ENCODE measurements around the gene SECISBP2.

Gene SECISBP2

DNA sequence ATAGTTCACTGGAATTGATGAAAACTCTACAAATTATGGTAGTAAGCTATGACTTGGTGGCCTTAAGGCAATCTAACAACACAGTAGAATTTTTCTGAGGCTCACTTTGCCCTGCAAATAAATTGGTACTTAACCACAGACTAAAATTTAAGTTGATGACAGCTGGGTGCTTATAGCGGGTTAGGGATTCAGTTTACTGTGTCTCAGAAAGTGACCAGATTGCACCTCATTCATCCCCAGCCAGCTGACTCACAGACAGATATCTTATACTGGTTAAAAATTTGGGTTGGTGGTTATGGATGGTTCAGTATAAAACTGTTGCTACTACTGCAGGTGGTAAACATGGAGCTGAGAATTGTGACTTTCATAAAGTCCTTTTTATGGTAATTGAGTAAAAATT, 4.5 kb upstream of the SECISBP2 start:
- no peak for TF ChIP-seq CTCF (IDR thresholded peaks at IDR 0.05)

DNA sequence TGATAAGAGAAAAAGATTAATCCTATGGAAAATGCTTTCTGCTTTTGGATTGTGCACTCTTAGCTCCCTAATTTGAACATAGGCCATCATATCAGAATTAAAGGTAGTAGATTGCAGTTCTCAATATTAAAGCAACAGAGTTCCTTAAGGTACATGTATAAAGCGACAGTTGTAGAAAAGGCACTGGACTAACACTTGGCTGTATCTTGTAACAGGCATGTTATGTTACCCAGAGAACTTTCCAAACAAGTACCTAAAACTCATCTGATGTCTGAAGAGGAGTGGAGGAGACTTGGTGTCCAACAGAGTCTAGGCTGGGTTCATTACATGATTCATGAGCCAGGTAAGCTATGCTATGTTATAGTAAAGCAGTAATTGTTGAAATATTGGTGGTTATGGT, 3.3 kb upstream of the SECISBP2 start:
- no peak for TF ChIP-seq CTCF (IDR thresholded peaks at IDR 0.05)

GRCh38 chr9:89315482-89315881, 2.8 kb upstream of the SECISBP2 start:
- TF ChIP-seq CTCF (IDR thresholded peaks at IDR 0.05): no peak

DNA sequence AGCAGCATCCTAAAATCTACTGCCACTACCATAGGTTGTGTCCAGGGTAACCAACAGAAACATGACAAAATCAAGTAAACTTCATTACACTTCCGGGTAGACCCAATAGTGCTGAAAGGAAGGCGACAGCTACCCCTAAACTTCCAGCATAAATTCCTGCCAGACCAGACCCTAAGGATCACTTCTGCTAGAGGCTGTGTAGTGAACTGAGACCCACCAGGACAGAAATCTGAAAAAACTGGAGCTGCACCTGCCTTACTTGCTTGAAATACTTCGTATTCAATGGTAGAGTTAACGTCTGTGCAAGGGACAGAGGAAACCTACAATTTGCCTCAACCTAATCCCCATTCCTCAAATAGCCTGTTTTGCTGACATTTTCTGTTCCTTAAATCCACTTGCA, 1.0 kb upstream of the SECISBP2 start:
- TF ChIP-seq CTCF (IDR thresholded peaks at IDR 0.05): no peak

- no peak; the same call in 1 of the 2 replicates for TF ChIP-seq CTCF (IDR thresholded peaks at IDR 0.05)
These were observed 960 bp downstream of the SECISBP2 start for GRCh38 chr9:89319015-89319905.

DNA sequence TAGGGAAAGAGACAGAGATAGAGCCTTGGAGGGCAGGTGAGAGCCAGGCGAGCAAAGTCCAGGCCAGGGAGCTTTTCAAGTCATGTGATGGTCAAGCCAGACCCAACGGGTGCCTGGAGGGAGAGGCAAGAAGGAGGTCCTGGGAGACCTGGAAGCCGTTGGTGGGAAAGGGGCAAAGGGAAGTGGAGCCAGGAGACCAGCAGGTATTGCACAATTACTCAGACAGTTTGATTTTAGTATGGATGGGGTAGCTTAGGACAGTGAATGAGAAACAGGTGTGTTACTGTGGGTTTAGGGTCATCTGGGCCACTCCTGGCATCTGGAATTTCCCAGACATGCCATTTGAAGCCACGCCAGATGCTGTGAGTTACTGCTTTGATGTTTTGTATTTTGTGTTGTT, 5.1 kb downstream of the SECISBP2 start:
- TF ChIP-seq CTCF (IDR thresholded peaks at IDR 0.05): no peak

DNA sequence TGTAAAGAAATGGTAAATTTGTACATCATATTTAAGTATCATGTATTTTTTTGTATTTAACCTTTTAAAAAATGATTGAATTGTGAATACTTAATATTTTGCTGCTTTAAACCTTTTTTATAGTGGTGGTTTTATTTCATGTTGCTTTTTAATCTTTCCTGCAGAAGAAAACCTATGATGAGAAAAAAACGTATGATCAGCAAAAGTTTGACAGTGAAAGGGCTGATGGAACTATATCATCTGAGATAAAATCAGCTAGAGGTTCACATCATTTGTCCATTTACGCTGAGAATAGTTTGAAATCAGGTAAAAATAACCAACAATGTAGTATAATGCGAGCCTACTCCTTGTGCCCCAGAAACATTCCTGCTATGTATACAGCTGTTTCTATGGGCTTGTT, 7.4 kb downstream of the SECISBP2 start:
- TF ChIP-seq CTCF (IDR thresholded peaks at IDR 0.05): no peak
